Right atrium auricular region (tissue), 2 donors: Measurements from ENCODE around the gene AGAP1. TPM values are rescaled to one million over a fixed set of nuclear protein-coding genes. Genes with fewer than 3 reads are reported as not detected.

ENCODE experiments used
- DNase-seq: peaks from one replicate; pipeline ENCODE4 v3.0.0-alpha.2; 2019; ENCODE audit warnings: low spot score
- H3K27ac ChIP-seq, 2 donors: fragments of 200-600 bp; sonication (generic); 1 replicate in 1 of 2; 2 replicates in 1 of 2; pipeline ENCODE4 v1.5.1; 2016 to 2019
- H3K27me3 ChIP-seq, 2 donors: fragments of 200-600 bp; sonication (generic); one replicate each; pipeline versions ENCODE4 v1.5.1 to v1.6.0; 2017 to 2019
- H3K36me3 ChIP-seq: fragments of 200-600 bp; sonication (generic); one replicate; pipeline ENCODE4 v1.5.1; 2016
- H3K4me1 ChIP-seq, 2 donors: fragments of 200-600 bp; sonication (generic); one replicate each; pipeline versions ENCODE4 v1.5.1 to v1.6.0; 2017 to 2019
- H3K4me3 ChIP-seq, 2 donors: fragments of 200-600 bp; sonication (generic); 1 replicate in 1 of 2; 2 replicates in 1 of 2; pipeline ENCODE4 v1.5.1; 2017 to 2019; ENCODE audit warnings: mild to moderate bottlenecking in 1 of 2, moderate library complexity in 1 of 2
- H3K9me3 ChIP-seq, 2 donors: fragments of 200-600 bp; sonication (generic); one replicate each; pipeline ENCODE4 v1.5.1; 2019
- total RNA-seq, 2 donors: library from RNA; depleted of rRNA; stranded (reverse); fragments of >200 nt; gene quantifications; one replicate each; pipeline ENCODE4 v1.1.0, GENCODE V29; 2016
- TF ChIP-seq, protein P1 (sequence below), 2 donors: fragments of 200-600 bp; sonication (generic); IDR thresholded peaks; one replicate each; pipeline ENCODE4 v1.5.1; 2019; ENCODE audit warnings: antibody characterized with exemption in 2 of 2

Gene AGAP1
- total RNA-seq, 2 donors from 2014 or later, result 11.6 to 17.2 TPM

DNA sequence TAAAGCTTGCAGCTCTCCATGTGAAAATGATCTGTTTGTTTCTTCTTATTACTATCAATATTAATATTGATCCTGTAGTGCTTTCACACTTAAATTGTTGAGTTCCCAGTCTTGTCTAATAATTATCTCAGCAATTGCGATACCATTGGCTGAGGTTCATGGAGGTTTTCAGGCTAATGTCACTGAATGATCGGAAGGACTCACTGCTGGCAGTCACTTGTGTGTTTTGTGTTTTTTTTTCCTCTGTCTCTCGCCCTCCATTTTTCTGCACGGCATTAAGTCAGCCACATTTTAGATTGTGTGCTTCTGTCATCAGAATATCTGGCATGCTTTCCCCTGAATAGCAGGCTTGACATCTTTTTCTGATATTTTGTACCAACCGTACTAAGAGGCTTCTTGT is 43.7 kb downstream of the AGAP1 start:
- DNase-seq, result no peak
- no peaks in the 10 kb centered on the region for H3K36me3 ChIP-seq
- no peak overlapping the region for H3K27ac ChIP-seq
- peaks cover 0 to 16% of the 10 kb centered on the region in 2 donors for H3K4me1 ChIP-seq
- no peak overlapping the region for H3K4me3 ChIP-seq
- TF ChIP-seq, protein P1, sequence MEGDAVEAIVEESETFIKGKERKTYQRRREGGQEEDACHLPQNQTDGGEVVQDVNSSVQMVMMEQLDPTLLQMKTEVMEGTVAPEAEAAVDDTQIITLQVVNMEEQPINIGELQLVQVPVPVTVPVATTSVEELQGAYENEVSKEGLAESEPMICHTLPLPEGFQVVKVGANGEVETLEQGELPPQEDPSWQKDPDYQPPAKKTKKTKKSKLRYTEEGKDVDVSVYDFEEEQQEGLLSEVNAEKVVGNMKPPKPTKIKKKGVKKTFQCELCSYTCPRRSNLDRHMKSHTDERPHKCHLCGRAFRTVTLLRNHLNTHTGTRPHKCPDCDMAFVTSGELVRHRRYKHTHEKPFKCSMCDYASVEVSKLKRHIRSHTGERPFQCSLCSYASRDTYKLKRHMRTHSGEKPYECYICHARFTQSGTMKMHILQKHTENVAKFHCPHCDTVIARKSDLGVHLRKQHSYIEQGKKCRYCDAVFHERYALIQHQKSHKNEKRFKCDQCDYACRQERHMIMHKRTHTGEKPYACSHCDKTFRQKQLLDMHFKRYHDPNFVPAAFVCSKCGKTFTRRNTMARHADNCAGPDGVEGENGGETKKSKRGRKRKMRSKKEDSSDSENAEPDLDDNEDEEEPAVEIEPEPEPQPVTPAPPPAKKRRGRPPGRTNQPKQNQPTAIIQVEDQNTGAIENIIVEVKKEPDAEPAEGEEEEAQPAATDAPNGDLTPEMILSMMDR (IDR thresholded peaks at IDR 0.05), result no peak
- H3K9me3 ChIP-seq, result no peaks in the 10 kb centered on the region
- no peaks in the 10 kb centered on the region for H3K27me3 ChIP-seq

DNA sequence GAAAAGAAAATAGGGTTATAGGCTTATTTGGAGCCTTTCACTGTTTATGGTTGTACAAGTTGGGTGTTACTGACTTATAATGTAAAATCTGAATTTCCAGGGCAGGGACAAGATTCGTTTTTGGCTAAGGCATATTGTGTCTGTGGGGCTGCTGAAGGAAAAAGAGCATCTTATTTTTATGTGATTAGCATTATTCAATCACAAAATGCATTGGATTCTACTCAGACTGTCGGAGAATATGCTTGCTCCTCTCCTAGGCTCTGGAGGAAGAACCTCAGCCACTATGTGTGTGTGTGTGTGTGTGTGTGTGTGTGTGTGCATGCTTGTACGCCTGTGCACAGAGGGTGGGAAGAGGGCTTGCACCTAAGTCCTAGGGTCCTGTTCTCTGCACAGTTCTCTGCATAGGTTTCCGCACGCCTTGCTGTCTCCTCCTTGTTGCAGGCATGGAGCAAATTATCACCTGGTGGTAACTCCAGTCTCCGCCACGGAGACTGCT is 44.3 kb downstream of the AGAP1 start:
- Histone ChIP-seq H3K4me3 (no peak overlapping the region), H3K9me3 (no peaks in the 10 kb centered on the region), H3K36me3 (no peaks in the 10 kb centered on the region), H3K27ac (no peak overlapping the region), H3K4me1 (peaks cover 0 to 16% of the 10 kb centered on the region in 2 donors), H3K27me3 (no peaks in the 10 kb centered on the region)
- no peak for DNase-seq
- TF ChIP-seq, protein P1 (IDR thresholded peaks at IDR 0.05), result no peak

DNA sequence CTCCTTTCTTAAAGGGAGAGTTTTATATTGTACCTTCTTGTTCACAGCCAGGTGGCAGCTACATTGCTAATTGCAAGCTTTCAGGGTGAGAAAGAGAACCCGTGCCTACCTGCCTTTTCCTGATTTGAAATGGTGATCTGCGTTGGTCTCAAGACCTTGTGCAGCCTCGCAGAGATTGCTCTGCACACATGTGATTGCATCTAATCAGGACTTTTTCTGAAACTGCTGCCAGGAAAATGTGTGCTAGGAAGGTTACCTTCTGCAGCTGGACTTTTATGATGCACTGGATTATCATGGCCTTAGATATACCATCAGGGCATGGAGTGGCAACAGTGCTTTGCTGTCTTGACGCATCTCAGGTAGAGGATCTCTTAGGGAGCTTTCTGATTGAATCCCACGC is 45.1 kb downstream of the AGAP1 start:
- Histone ChIP-seq H3K9me3 (no peaks in the 10 kb centered on the region), H3K4me3 (no peak overlapping the region), H3K27me3 (no peaks in the 10 kb centered on the region), H3K4me1 (peaks cover 0 to 16% of the 10 kb centered on the region in 2 donors), H3K36me3 (no peaks in the 10 kb centered on the region), H3K27ac (no peak overlapping the region)
- TF ChIP-seq, protein P1 (IDR thresholded peaks at IDR 0.05), result no peak
- DNase-seq, result no peak

DNA sequence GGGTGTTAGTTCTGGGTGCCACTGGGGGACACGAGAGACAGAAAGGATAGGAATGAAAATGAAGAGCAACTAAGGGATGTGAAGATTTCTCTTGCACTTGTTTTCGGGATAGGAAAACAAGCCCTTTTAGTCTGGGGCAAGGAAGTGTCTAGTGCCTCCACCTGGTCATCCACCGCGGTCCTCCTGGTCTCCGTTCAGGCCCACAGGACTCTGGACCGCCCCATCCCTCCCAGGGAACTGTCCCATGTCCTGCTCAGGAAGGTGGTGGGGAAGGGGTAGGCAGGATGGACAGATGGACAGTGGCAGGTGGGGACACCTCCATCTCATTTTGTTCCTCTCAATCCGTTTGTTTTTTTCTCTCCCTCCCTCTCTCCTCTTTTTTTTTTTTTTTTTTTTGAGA is 45.9 kb downstream of the AGAP1 start:
- H3K36me3 ChIP-seq, result no peaks in the 10 kb centered on the region
- H3K27ac ChIP-seq, result no peak overlapping the region
- TF ChIP-seq, protein P1 (IDR thresholded peaks at IDR 0.05), result no peak
- H3K4me1 ChIP-seq, result peaks cover 0 to 16% of the 10 kb centered on the region in 2 donors
- H3K27me3 ChIP-seq, result no peaks in the 10 kb centered on the region
- no peaks in the 10 kb centered on the region for H3K9me3 ChIP-seq
- no peak overlapping the region for H3K4me3 ChIP-seq
- DNase-seq, result no peak

DNA sequence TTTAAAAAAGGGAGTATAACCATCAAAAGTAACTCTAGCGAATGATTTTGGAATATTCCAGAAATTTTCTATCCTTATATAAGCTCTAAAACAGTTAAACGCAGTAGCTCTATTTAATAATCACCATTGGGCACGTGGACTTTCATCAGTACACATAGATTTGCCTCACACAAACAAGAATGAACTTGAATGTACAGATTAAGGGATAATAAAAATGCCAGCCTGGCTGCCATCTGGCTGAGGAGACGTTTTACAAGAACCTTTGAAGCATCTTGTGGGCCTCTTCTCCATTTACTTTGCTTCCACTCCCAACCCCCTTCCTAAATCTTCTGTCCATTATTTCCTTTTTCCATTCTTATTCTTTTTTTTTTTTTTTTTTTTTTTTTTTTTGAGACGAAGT is 47.2 kb downstream of the AGAP1 start:
- no peaks in the 10 kb centered on the region for H3K9me3 ChIP-seq

More for the DNA sequence above, 47.2 kb downstream of the AGAP1 start:
- Histone ChIP-seq H3K4me1 (peaks cover 0 to 24% of the 10 kb centered on the region in 2 donors), H3K27ac (no peak overlapping the region), H3K36me3 (no peaks in the 10 kb centered on the region), H3K4me3 (no peak overlapping the region), H3K27me3 (no peaks in the 10 kb centered on the region)
- DNase-seq, result no peak
- TF ChIP-seq, protein P1 (IDR thresholded peaks at IDR 0.05), result no peak
